GM19328 (cell line): ENCODE measurements around the gene ABHD4.

Experiments used
- ATAC-seq: cut with Tn5 transposase; IDR thresholded peaks from one replicate; pipeline ENCODE4 v1.9.1; 2021; ENCODE audit warnings: mild to moderate bottlenecking, moderate library complexity; ENCODE audit not compliant: unreplicated experiment

The ABHD4 gene

GRCh38 chr14:22658946-22659345 lies 60.8 kb downstream of the ABHD4 start:
- no peak for ATAC-seq

GRCh38 chr14:22660654-22661053 lies 62.6 kb downstream of the ABHD4 start:
- ATAC-seq = no peak
